Activated CD4-positive, alpha-beta T cell treated with anti-CD3 and anti-CD28 coated beads, Interleukin-10, Interleukin-2, amounts not matched to agents 100 ng/mL and 50 ng/mL, durations not matched to agents 16 hours and 8 hours (primary cell): Measurements from ENCODE around the gene SLC44A3.

Source experiments
- DNase-seq: peaks from one replicate; pipeline ENCODE4 v3.0.0-alpha.2; 2020

Gene SLC44A3

GRCh38 chr1:94878329-94878728 lies 58.2 kb downstream of the SLC44A3 start:
- no peak for DNase-seq

GRCh38 chr1:94883691-94884090 lies 63.5 kb downstream of the SLC44A3 start:
- peak; percentile 8 for DNase-seq

GRCh38 chr1:94884106-94884505 lies 63.9 kb downstream of the SLC44A3 start:
- no peak for DNase-seq

GRCh38 chr1:94884507-94884906 lies 64.3 kb downstream of the SLC44A3 start:
- DNase-seq, result no peak

GRCh38 chr1:94886361-94886760 lies 66.2 kb downstream of the SLC44A3 start:
- DNase-seq, result no peak

GRCh38 chr1:94887106-94887505 lies 66.9 kb downstream of the SLC44A3 start:
- no peak for DNase-seq

GRCh38 chr1:94887603-94888171 lies 67.5 kb downstream of the SLC44A3 start:
- no peak for DNase-seq

- no peak for DNase-seq
Measured at GRCh38 chr1:94888201-94888600, 68.0 kb downstream of the SLC44A3 start.

GRCh38 chr1:94892604-94893254 lies 72.6 kb downstream of the SLC44A3 start:
- DNase-seq, result no peak

- no peak for DNase-seq
Measured at GRCh38 chr1:94894630-94895029, 74.5 kb downstream of the SLC44A3 start.

GRCh38 chr1:94895518-94895917 lies 75.4 kb downstream of the SLC44A3 start:
- no peak for DNase-seq

GRCh38 chr1:94898491-94899385 lies 78.6 kb downstream of the SLC44A3 start:
- no peak for DNase-seq

GRCh38 chr1:94899756-94900155 lies 79.6 kb downstream of the SLC44A3 start:
- no peak for DNase-seq

- no peak for DNase-seq
Measured at GRCh38 chr1:94901841-94902240, 81.7 kb downstream of the SLC44A3 start.

GRCh38 chr1:94903280-94904009 lies 83.3 kb downstream of the SLC44A3 start:
- DNase-seq, result no peak

- DNase-seq, result no peak
Measured at GRCh38 chr1:94905207-94905606, 85.0 kb downstream of the SLC44A3 start.

- no peak for DNase-seq
Measured at GRCh38 chr1:94906382-94906781, 86.2 kb downstream of the SLC44A3 start.

- DNase-seq, result no peak
Measured at GRCh38 chr1:94907136-94907535, 87.0 kb downstream of the SLC44A3 start.

- DNase-seq, result no peak
Measured at GRCh38 chr1:94908190-94908589, 88.0 kb downstream of the SLC44A3 start.

- no peak for DNase-seq
Measured at GRCh38 chr1:94908965-94909364, 88.8 kb downstream of the SLC44A3 start.

GRCh38 chr1:94909486-94909885 lies 89.3 kb downstream of the SLC44A3 start:
- no peak for DNase-seq

- no peak for DNase-seq
Measured at GRCh38 chr1:94912263-94913184, 92.4 kb downstream of the SLC44A3 start.
